Measurements from ENCODE around the gene CLHC1. TPM values are rescaled to one million over a fixed set of nuclear protein-coding genes. Genes with fewer than 3 reads are reported as not detected.

The CLHC1 gene
- total and polyA plus RNA-seq, 4 donors = 0.45 to 4.9 (median 2.6) TPM

DNA sequence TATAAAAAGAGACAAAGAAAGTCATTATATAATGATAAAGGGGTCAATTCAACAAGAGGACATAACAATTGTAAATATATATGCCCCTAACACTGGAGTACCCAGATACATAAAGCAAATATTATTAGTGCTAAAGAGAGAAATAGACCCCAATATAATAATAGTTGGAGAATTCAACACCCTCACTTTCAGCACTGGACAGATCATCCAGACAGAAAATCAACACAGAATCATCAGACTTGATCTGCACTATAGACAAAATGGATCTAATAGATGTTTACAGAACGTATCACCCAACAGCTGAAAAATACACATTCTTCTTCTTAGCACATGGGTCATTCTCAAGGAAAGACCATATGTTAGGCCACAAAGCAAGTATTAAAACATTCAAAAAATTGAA lies 31.7 kb downstream of the CLHC1 start:
- H3K4me1 ChIP-seq (ENCODE audit: control insufficient read depth in 4 of 4, insufficient read depth in 4 of 4, low read length in 3 of 4) = no peaks in the 10 kb centered on the region
- no peaks in the 10 kb centered on the region for H3K27me3 ChIP-seq (ENCODE audit: control insufficient read depth in 4 of 4, insufficient read depth in 4 of 4, low read length in 3 of 4)
- no peak overlapping the region for H3K27ac ChIP-seq (ENCODE audit: low read depth in 1 of 2, low read length in 2 of 2)
- H3K4me3 ChIP-seq (ENCODE audit: low read depth in 1 of 3, low read length in 3 of 3) = no peak overlapping the region
- peaks cover 0 to 7% (median 0%) of the 10 kb centered on the region in 4 donors for H3K36me3 ChIP-seq (ENCODE audit: control insufficient read depth in 4 of 4, insufficient read depth in 3 of 4, low read depth in 1 of 4, low read length in 3 of 4)
- 95% methylated on average over 1 of the region's 1 CpG for WGBS
- no peak overlapping the region for H3K9ac ChIP-seq (ENCODE audit: low read depth in 1 of 2, low read length in 2 of 2)
- H3K9me3 ChIP-seq (ENCODE audit: control insufficient read depth in 4 of 4, low read length in 3 of 4) = peaks cover 0 to 3% (median 0%) of the 10 kb centered on the region in 4 donors
- TF ChIP-seq RXRA (IDR thresholded peaks at IDR 0.05) = no peak
- TF ChIP-seq SP1 (IDR thresholded peaks at IDR 0.05) = no peak
- TF ChIP-seq EGR1 (IDR thresholded peaks at IDR 0.05; ENCODE audit: low read depth in 2 of 2) = no peak
- TF ChIP-seq FOXA1 (IDR thresholded peaks at IDR 0.05) = no peak
- no peak for TF ChIP-seq NR2F2 (IDR thresholded peaks at IDR 0.05)
- TF ChIP-seq, protein P1, sequence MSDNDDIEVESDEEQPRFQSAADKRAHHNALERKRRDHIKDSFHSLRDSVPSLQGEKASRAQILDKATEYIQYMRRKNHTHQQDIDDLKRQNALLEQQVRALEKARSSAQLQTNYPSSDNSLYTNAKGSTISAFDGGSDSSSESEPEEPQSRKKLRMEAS (IDR thresholded peaks at IDR 0.05) = no peak
- TF ChIP-seq, protein P2, sequence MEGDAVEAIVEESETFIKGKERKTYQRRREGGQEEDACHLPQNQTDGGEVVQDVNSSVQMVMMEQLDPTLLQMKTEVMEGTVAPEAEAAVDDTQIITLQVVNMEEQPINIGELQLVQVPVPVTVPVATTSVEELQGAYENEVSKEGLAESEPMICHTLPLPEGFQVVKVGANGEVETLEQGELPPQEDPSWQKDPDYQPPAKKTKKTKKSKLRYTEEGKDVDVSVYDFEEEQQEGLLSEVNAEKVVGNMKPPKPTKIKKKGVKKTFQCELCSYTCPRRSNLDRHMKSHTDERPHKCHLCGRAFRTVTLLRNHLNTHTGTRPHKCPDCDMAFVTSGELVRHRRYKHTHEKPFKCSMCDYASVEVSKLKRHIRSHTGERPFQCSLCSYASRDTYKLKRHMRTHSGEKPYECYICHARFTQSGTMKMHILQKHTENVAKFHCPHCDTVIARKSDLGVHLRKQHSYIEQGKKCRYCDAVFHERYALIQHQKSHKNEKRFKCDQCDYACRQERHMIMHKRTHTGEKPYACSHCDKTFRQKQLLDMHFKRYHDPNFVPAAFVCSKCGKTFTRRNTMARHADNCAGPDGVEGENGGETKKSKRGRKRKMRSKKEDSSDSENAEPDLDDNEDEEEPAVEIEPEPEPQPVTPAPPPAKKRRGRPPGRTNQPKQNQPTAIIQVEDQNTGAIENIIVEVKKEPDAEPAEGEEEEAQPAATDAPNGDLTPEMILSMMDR (IDR thresholded peaks at IDR 0.05; ENCODE audit: low read depth, low read length, missing input control) = no peak
- no peak for TF ChIP-seq JUND (IDR thresholded peaks at IDR 0.05)
- TF ChIP-seq HNF4G (IDR thresholded peaks at IDR 0.05) = no peak
- TF ChIP-seq, protein P3, sequence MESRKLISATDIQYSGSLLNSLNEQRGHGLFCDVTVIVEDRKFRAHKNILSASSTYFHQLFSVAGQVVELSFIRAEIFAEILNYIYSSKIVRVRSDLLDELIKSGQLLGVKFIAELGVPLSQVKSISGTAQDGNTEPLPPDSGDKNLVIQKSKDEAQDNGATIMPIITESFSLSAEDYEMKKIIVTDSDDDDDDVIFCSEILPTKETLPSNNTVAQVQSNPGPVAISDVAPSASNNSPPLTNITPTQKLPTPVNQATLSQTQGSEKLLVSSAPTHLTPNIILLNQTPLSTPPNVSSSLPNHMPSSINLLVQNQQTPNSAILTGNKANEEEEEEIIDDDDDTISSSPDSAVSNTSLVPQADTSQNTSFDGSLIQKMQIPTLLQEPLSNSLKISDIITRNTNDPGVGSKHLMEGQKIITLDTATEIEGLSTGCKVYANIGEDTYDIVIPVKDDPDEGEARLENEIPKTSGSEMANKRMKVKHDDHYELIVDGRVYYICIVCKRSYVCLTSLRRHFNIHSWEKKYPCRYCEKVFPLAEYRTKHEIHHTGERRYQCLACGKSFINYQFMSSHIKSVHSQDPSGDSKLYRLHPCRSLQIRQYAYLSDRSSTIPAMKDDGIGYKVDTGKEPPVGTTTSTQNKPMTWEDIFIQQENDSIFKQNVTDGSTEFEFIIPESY (IDR thresholded peaks at IDR 0.05) = no peak
- TF ChIP-seq RAD21 (IDR thresholded peaks at IDR 0.05) = no peak
- no peak for TF ChIP-seq HNF4A (conservative IDR thresholded peaks at IDR 0.05)
- no peak for DNase-seq (ENCODE audit: low spot score)

DNA sequence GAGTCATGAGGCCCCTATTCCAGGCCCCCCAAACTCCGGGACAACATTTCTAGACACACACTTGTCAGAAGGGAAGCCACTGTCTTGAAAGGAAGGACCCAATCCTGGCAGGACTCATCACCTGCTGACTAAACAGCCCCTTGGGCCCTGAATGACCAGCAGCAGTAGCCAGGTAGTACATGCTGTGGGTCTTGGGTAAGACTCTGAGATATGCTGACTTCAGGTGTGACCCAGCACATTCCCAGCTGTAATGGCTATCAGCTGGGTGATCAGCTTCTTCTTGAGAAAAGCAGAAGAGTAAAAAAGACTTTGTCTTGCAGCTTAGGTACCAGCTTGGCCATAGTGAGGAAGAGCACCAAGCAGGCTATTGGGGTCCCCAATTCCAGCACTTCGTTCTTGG lies 35.6 kb downstream of the CLHC1 start:
- TF ChIP-seq NR2F2 (IDR thresholded peaks at IDR 0.05) (no peak), YY1 (IDR thresholded peaks at IDR 0.05) (no peak), HNF4G (IDR thresholded peaks at IDR 0.05) (no peak), JUND (IDR thresholded peaks at IDR 0.05) (no peak), HNF4A (conservative IDR thresholded peaks at IDR 0.05) (no peak), SP1 (IDR thresholded peaks at IDR 0.05) (no peak), GABPA (IDR thresholded peaks at IDR 0.05 in 1 of 2, conservative IDR thresholded peaks at IDR 0.05 in 1 of 2) (no peak), RAD21 (IDR thresholded peaks at IDR 0.05) (no peak), RXRA (IDR thresholded peaks at IDR 0.05) (no peak), FOXA1 (IDR thresholded peaks at IDR 0.05) (no peak), FOXA2 (IDR thresholded peaks at IDR 0.05) (no peak), EGR1 (IDR thresholded peaks at IDR 0.05; ENCODE audit: low read depth in 2 of 2) (no peak), TAF1 (conservative IDR thresholded peaks at IDR 0.05) (no peak)
- TF ChIP-seq, protein P4, sequence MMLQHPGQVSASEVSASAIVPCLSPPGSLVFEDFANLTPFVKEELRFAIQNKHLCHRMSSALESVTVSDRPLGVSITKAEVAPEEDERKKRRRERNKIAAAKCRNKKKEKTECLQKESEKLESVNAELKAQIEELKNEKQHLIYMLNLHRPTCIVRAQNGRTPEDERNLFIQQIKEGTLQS (IDR thresholded peaks at IDR 0.05) = no peak
- TF ChIP-seq, protein P3 (IDR thresholded peaks at IDR 0.05) = no peak
- TF ChIP-seq, protein P1 (IDR thresholded peaks at IDR 0.05) = no peak
- TF ChIP-seq, protein P2 (IDR thresholded peaks at IDR 0.05; ENCODE audit: low read depth, low read length, missing input control) = no peak
- TF ChIP-seq, protein P5, sequence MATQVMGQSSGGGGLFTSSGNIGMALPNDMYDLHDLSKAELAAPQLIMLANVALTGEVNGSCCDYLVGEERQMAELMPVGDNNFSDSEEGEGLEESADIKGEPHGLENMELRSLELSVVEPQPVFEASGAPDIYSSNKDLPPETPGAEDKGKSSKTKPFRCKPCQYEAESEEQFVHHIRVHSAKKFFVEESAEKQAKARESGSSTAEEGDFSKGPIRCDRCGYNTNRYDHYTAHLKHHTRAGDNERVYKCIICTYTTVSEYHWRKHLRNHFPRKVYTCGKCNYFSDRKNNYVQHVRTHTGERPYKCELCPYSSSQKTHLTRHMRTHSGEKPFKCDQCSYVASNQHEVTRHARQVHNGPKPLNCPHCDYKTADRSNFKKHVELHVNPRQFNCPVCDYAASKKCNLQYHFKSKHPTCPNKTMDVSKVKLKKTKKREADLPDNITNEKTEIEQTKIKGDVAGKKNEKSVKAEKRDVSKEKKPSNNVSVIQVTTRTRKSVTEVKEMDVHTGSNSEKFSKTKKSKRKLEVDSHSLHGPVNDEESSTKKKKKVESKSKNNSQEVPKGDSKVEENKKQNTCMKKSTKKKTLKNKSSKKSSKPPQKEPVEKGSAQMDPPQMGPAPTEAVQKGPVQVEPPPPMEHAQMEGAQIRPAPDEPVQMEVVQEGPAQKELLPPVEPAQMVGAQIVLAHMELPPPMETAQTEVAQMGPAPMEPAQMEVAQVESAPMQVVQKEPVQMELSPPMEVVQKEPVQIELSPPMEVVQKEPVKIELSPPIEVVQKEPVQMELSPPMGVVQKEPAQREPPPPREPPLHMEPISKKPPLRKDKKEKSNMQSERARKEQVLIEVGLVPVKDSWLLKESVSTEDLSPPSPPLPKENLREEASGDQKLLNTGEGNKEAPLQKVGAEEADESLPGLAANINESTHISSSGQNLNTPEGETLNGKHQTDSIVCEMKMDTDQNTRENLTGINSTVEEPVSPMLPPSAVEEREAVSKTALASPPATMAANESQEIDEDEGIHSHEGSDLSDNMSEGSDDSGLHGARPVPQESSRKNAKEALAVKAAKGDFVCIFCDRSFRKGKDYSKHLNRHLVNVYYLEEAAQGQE (IDR thresholded peaks at IDR 0.05) = no peak
- no peaks in the 10 kb centered on the region for H3K27me3 ChIP-seq (ENCODE audit: control insufficient read depth in 4 of 4, insufficient read depth in 4 of 4, low read length in 3 of 4)
- no peak overlapping the region for H3K9ac ChIP-seq (ENCODE audit: low read depth in 1 of 2, low read length in 2 of 2)
- no peak overlapping the region for H3K27ac ChIP-seq (ENCODE audit: low read depth in 1 of 2, low read length in 2 of 2)
- H3K4me3 ChIP-seq (ENCODE audit: low read depth in 1 of 3, low read length in 3 of 3) = no peak overlapping the region
- H3K9me3 ChIP-seq (ENCODE audit: control insufficient read depth in 4 of 4, low read length in 3 of 4) = peaks cover 0 to 3% (median 0%) of the 10 kb centered on the region in 4 donors
- H3K36me3 ChIP-seq (ENCODE audit: control insufficient read depth in 4 of 4, insufficient read depth in 3 of 4, low read depth in 1 of 4, low read length in 3 of 4) = peaks cover 0 to 7% (median 0%) of the 10 kb centered on the region in 4 donors
- no peaks in the 10 kb centered on the region for H3K4me1 ChIP-seq (ENCODE audit: control insufficient read depth in 4 of 4, insufficient read depth in 4 of 4, low read length in 3 of 4)
- no peak for DNase-seq (ENCODE audit: low spot score)
- 94% methylated on average over 2 of the region's 2 CpGs for WGBS
